Activated CD8-positive, alpha-beta memory T cell treated with anti-CD3 and anti-CD28 coated beads, Interleukin-2, amount 10 ng/mL, durations not matched to agents 7 days and 5 days (primary cell): ENCODE data around the gene KICS2. TPM values are rescaled to one million over a fixed set of nuclear protein-coding genes. Genes with fewer than 3 reads are reported as not detected.

ENCODE experiments used
- ATAC-seq: fragments of 150-1000 bp; cut with Tn5 transposase; one replicate; pipeline ENCODE4 v1.10.0; 2021; ENCODE audit warnings: moderate library complexity
- CTCF ChIA-PET: fragments of 350-600 bp; sonication (Branson Sonifier 250); formaldehyde crosslinking; loops from one replicate; lab custom pipeline; 2021; ENCODE audit warnings: antibody characterized with exemption; lab: Charles Lee
- DNase-seq: peaks from one replicate; pipeline ENCODE4 v3.0.0-alpha.2; 2020
- H3K27ac Mint-ChIP-seq: one replicate; pipeline ENCODE4 v1.8.0; 2021; ENCODE audit warnings: mild to moderate bottlenecking, mixed read lengths
- H3K27me3 Mint-ChIP-seq: one replicate; pipeline ENCODE4 v1.8.0; 2021; ENCODE audit warnings: mixed read lengths
- H3K36me3 Mint-ChIP-seq: one replicate; pipeline ENCODE4 v1.8.0; 2021; ENCODE audit warnings: mild to moderate bottlenecking, mixed read lengths
- H3K4me1 Mint-ChIP-seq: one replicate; pipeline ENCODE4 v1.8.0; 2021; ENCODE audit warnings: mixed read lengths
- H3K4me3 Mint-ChIP-seq: one replicate; pipeline ENCODE4 v1.8.0; 2021; ENCODE audit warnings: mild to moderate bottlenecking, moderate library complexity, mixed read lengths
- H3K9me3 Mint-ChIP-seq: one replicate; pipeline ENCODE4 v1.8.0; 2022; ENCODE audit warnings: low read depth, mixed read lengths
- total RNA-seq, 2 experiments: library from RNA; stranded (reverse); gene quantifications; one replicate each; pipeline ENCODE4 v1.2.3, GENCODE V29; 2021

KICS2 gene
- total RNA-seq, 2 experiments from 2014 or later: 10.5 to 11.5 TPM

DNA sequence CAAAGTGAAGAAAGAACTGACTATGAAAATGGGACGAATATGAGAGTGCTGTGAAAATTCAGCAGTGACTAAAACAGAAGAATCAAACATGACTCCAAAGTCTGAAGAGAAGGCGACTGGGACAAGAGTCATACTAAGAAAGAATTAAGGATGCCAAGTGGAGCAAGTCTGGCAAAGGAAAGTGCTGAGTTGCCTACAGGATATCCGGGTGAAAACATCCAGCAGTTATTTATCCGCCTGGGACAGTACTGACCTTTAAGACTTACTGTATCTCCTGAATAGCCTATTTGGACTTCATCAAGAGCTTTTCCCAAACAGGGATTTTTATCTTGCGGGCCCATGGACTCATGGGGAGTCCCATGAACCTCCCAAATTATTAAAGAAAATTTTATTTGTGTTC lies 41.1 kb downstream of the KICS2 start:
- CTCF ChIA-PET: no interaction called here
- H3K4me1 Mint-ChIP-seq: no peaks in the 10 kb centered on the region

GRCh38 chr12:64178122-64178521 lies 44.0 kb downstream of the KICS2 start:
- Mint-ChIP-seq H3K36me3 (no peaks in the 10 kb centered on the region), H3K27ac (no peak overlapping the region), H3K4me3 (no peak overlapping the region), H3K27me3 (no peaks in the 10 kb centered on the region), H3K9me3 (no peaks in the 10 kb centered on the region), H3K4me1 (no peaks in the 10 kb centered on the region)
- DNase-seq: no peak
- ATAC-seq: no peak
- CTCF ChIA-PET: no interaction called here

More for the DNA sequence above, 41.1 kb downstream of the KICS2 start:
- Mint-ChIP-seq H3K27me3 (no peaks in the 10 kb centered on the region), H3K27ac (no peak overlapping the region), H3K9me3 (no peaks in the 10 kb centered on the region), H3K4me3 (no peak overlapping the region), H3K36me3 (no peaks in the 10 kb centered on the region)
- no peak for ATAC-seq
- DNase-seq: no peak

DNA sequence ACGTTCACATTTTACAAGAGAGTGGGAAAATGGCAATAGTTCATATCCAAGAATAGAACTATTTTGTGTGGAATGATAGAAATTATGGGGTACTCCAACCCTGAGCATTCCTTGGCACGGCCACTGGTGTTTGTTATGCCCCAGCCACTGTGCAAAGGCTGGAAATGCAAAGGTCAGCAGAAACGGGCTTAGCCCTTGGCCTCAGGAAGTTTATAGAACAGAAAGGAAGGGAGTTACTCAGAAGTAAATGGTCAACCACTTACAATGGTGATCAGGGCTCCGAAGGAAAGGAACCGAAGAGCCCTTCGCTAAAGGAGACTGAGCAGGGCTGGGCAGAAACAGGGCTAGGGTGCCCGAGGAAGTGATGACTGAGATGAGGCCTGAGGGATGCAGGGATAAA lies 45.1 kb downstream of the KICS2 start:
- CTCF ChIA-PET: no interaction called here
- H3K27me3 Mint-ChIP-seq: no peaks in the 10 kb centered on the region
- no peaks in the 10 kb centered on the region for H3K9me3 Mint-ChIP-seq
- DNase-seq: no peak
- no peak overlapping the region for H3K4me3 Mint-ChIP-seq
- no peak overlapping the region for H3K27ac Mint-ChIP-seq
- no peaks in the 10 kb centered on the region for H3K36me3 Mint-ChIP-seq
- ATAC-seq: no peak
- peaks cover 2% of the 10 kb centered on the region for H3K4me1 Mint-ChIP-seq

GRCh38 chr12:64175254-64175945 lies 46.7 kb downstream of the KICS2 start:
- no peak for DNase-seq
- Mint-ChIP-seq H3K4me3 (no peak overlapping the region), H3K4me1 (peaks cover 2% of the 10 kb centered on the region), H3K36me3 (no peaks in the 10 kb centered on the region), H3K9me3 (no peaks in the 10 kb centered on the region), H3K27ac (no peak overlapping the region), H3K27me3 (no peaks in the 10 kb centered on the region)
- ATAC-seq: no peak
- CTCF ChIA-PET: no interaction called here

DNA sequence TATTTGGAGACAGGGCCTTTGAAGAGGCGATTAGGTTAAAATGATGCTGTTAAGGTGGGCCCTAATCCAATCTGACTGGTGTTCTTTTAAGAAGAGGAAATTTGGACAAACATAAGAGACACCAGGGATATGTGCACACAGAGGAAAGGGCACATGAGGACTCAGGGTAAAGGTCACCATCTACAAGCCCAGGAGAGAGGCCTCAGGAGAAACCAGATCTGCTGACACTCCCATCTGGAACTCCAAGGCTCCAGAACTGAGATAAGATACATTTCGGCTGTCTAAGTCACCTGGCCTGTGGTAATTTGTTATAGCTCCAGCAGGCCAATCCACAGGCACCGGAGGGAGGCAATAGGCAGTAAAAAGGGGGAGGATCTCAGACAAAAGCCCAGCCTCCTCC lies 48.6 kb downstream of the KICS2 start:
- ATAC-seq: no peak
- no peaks in the 10 kb centered on the region for H3K36me3 Mint-ChIP-seq

More for the DNA sequence above, 48.6 kb downstream of the KICS2 start:
- Mint-ChIP-seq H3K27me3 (no peaks in the 10 kb centered on the region), H3K27ac (no peak overlapping the region), H3K4me1 (peaks cover 2% of the 10 kb centered on the region), H3K9me3 (no peaks in the 10 kb centered on the region), H3K4me3 (no peak overlapping the region)
- DNase-seq: no peak
- CTCF ChIA-PET: no interaction called here

Other genes with a start within 250 kb of the KICS2 start
- not detected for gene C12orf56, start 168.5 kb upstream of the KICS2 start, total RNA-seq
- 100 to 1,000 TPM in 1 of 2 experiments, 10 to 100 TPM in 1; 90.4 to 124 TPM for gene XPOT, start 182.1 kb upstream of the KICS2 start, total RNA-seq
- 10 to 100 TPM; 37.3 to 40.4 TPM for gene TBK1, start 229.8 kb upstream of the KICS2 start, total RNA-seq